HTR-8/SVneo (cell line): ENCODE results near the gene PPP3CB.
"Not testable (repeated sequence)": the region's sequence is repeated elsewhere in the genome, so short reads cannot be mapped to it uniquely, and the experiment has no call there.

Experiments
- DNase-seq: peaks from one replicate; pipeline ENCODE4 v3.0.0; 2011; ENCODE audit warnings: low spot score, mixed read lengths; ENCODE audit not compliant: insufficient read length
- FAIRE-seq: peaks from 2 replicates; lab custom pipeline; 2011; peaks lifted over from hg19 to GRCh38; lab: Jason Lieb, UNC

The PPP3CB gene

DNA sequence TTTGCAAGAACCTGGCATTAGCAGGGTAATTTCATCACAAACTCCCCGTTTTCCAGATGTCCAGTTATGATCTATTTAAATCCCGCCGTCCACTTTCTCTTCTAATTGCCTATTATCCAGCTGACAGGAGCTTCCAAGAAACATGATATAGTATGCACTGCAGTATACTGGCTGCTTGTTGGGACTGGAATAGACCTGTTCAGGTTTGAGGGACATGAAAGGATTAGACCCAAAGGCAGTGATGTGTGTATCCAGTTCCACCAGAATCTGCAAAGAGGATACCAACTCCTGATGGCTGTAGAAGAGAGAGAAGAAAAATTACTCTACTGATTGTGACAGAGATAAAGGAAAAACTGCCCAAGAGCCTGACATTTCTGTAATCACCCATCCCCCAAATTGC is 71.3 kb downstream of the PPP3CB start:
- DNase-seq (no peak), FAIRE-seq (no peak)

DNA sequence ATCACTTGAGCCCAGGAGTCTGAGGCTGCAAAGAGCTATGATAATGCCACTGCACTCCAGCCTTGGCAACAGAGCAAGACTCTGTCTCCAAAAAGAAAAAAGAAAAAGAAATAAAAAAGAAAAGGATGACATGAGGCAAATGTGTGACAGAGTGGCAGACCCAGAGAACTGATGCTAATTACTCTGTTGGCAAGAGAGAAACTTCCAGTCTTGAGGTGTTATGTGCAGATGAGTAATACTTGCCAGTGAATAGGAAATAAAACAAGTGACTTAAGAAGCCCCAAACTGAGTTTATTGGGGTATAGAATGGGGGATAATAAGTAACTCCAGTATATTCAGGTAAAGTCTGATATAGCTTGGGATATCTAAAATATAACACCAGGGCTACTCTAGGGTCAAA is 72.5 kb downstream of the PPP3CB start:
- DNase-seq (no peak), FAIRE-seq (no peak)

DNA sequence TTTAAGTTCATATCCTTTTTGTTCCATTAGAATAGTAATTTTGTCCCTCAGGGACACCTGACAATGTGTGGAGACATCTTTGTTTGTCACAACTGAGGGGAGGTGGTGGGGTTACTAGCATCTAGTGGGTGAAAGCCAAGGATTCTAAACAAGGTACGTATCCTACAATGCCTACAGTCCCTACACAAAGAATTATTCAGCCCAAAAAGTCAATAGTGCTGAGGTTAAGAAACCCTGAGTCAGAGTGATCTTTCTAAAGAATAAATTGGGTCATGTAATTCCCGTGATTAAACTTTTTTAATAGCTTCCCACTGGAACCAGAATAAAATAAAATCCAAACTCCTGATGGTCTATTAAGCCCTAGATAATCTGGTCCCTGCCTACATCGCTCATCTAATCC is 79.3 kb downstream of the PPP3CB start:
- FAIRE-seq: no peak

DNA sequence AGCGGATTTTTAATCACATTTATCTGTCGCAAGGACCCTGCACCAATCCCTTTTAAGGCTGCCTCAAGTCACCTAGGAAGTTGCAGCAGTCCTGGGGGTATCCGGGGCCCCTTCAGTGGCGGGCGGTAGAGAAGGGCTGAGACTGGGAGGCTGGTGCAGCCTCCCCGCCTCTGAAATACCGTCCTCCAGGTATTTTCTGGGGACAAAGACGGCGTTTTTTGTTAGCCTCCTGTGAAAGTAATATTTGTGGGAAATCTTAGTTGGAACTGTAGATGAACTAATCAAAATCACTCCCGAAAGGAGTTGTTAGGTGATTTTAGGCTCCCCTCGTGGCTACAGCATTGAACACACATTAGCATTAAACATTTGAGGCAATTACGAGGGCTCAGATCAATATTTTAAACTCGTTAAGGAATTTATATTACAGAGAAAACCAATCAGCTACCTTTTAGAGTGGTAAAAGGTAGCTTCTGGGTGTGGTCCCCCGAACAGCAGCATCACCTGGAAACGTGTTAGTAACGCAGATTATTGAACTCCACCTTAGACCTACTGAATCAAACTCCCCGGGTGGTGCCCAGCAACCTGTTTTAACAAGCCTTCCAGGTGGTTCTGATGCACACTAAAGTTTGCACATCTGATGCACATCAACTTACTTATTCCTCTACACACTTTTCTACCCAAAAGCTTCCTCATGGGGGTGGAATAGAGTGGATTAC is 81.4 kb downstream of the PPP3CB start:
- no peak for DNase-seq
- no peak for FAIRE-seq

More for the DNA sequence above, 79.3 kb downstream of the PPP3CB start:
- DNase-seq: no peak

DNA sequence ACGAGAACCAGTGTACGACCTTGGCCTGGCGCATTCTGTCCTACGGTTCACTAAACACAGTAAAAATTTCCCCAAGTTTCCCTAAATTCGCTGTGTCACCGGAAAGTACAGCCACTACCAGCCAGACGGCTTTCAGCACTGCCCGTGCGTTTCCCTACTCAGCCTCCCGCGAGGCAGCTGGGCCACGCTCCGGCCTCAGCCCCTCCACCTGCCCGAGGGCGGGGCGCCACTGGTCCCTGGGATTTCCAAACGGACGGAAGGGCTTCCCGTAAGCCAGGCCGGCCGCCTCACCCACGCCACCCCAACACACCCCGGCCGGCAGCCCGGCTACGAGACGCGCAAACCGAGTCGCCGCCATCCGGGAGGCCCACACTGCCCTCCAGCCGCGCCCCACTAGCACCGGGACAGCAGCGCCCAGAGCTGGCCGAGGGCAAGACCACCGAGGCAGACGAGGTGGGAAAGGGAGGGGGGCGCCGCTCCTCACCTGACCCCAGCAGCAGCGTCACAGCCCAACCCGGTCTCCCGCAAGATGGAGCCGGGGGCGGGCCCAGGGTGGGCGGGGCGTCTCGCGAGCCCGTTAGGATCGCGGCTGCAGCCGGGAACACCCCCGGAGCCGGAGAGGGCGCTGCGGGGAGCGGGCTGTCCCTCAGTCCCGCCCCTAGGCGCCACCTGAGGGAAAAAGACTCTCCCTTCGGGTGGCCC is 82.1 kb downstream of the PPP3CB start, which contains the start of gene ANXA7:
TSS of gene ANXA7 (minus strand) at position 531 of the 702 bp plus-strand sequence. CDS start 13,202 bp downstream, outside the sequence.
- no peak for FAIRE-seq

DNA sequence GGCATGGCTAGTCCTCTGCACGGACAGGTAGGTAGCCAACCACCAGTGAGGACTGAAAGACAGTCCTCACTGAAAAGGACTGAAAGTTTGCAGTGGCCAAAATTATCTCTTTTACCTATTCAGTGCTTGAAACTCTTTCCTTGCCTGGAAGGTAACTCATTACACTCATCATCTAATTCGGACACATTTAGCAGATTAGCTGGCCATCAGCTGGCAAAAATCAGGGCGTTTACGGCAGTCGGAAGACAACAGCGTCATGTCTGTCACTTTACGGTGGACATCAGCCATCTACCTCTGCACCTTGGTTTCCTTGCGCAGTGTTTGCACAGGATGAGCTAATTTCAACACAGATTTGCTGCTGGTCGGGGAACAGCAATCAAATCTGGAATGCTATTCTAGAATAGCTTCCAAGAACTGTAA is 82.7 kb downstream of the PPP3CB start:
- no peak for FAIRE-seq

More for the DNA sequence above, 82.1 kb downstream of the PPP3CB start, which contains the start of gene ANXA7:
- peak; percentile 97 for DNase-seq

DNA sequence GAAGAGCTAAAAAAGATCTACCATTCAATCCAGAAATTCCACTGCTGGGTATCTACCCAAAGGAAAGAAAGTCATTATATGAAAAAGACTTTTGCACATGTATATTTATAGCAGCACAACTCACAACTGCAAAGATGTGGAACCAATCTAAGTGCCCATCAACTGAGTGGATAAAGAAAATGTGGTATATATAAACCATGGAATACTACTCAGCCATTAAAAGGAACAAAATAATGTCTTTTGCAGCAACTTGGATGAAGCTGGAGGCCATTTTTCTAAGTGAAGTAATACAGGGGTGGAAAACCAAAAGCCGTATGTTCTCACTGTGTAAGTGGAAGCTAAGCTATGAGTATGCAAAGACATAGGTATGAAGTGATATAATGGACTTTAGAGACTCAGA is 84.9 kb downstream of the PPP3CB start:
- FAIRE-seq (no peak), DNase-seq (no peak)

More for the DNA sequence above, 82.7 kb downstream of the PPP3CB start:
- peak; percentile 51 for DNase-seq

DNA sequence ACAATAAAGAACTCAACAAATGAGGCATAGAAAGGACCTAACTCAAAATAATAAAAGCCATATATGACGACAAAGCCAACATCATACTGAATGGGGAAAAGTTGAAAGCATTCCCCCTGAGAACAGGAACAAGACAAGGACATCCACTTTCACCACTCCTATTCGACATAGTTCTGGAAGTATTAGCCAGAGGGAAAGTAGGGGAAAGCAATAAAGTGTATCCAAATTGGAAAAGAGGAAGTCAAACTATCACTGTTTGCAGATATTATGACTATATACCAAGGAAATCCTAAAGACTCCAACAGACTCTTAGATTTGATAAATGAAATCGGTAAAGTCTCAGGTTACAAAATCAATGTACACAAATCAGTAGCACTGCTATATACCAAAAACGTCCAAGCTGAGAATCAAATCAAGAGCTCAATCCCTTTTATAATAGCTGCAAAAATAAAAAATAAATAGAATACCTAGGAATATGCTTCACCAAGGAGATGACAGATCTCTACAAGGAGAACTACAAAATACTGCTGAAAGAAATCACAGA is 86.8 kb downstream of the PPP3CB start:
- DNase-seq: no peak
- FAIRE-seq: no peak

DNA sequence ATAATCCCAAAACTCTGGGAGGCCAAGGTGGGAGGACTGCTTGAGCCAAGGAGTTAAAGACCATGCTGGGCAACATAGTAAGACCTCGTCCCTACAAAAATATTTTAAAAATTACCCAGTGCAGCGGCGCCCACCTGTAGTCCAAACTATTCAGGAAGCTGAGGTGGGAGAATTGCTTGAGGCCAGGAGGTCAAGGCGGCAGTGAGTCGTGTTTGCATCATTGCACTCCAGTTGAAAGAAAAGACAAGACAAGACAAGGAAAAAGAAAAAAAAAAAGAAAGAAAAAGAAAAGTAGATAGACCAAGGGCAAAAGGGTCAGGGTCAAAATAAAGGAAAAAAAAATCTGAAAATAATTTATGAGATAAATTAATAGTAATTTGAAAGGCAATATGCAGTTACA is 87.8 kb downstream of the PPP3CB start:
- no peak for DNase-seq
- FAIRE-seq: no peak

DNA sequence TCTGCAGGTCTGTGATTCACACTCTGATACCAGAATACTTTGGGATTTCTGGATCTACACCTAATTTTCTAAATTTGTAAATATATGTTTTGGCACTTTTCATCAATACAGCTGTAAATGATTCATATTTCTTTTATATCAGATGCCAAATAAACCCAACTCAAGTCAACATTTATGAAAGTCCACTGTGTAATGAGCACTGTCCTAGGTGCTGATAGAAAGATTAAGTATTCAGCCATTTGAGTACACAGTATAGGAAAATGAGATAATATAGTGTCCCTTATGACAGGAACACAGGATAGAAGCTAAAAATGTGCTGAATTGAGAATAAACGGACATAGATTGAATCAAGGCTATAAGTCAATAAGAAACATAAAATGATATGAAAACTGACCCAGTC is 88.3 kb downstream of the PPP3CB start:
- FAIRE-seq (no peak), DNase-seq (no peak)

DNA sequence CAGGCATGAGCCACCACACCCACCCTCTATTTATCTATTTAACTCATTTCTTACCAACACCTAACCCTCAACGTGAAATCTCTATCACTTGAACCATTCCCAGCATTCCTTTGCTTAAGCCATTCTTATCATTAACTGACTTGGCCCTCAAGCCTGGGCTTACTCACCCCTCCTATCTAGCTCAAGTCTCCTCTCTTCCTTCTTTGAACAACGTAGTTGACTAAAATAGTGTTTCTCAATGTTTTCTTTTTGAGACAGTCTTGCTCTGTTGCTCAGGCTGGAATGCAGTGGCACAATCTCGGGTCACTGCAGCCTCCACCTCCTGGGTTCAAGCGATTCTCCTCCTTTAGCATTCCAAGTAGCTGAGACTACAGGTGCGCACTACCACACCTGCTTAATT is 89.0 kb downstream of the PPP3CB start:
- FAIRE-seq: peak; percentile 9
- DNase-seq: no peak

DNA sequence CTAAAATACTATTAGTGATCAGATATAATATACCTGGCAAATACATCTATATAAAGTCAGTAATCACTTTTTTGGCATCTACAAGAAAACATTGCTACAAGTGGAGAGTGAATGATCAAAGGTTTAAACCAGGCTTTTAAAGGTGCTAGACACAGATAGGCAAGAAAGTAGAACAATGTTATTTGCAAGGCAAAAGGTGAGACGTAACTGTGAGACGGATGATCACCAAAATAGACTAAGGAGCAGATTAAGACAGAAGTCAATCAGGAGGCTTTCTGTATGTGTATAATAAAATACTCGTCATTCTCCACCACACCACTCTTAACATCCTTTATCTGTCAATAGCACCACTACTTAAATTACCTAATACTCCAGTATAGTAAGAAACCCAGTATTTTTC is 90.3 kb downstream of the PPP3CB start:
- FAIRE-seq (no peak), DNase-seq (no peak)

DNA sequence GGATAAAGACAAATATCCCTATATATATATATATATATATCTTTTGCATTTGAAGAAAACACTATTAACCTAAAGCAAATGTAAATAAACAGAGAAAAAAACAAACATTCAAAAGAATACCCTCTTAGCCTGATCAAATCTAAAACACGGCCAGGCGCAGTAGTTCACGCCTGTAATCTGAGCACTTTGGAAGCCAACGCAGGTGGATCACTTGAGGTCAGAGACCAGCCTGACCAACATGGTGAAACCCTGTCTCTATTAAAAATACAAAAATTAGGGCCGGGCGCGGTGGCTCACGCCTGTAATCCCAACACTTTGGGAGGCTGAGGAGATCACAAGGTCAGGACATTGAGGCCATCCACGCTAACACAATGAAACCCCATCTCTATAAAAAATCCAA is 91.1 kb downstream of the PPP3CB start:
- FAIRE-seq (no peak), DNase-seq (no peak)

DNA sequence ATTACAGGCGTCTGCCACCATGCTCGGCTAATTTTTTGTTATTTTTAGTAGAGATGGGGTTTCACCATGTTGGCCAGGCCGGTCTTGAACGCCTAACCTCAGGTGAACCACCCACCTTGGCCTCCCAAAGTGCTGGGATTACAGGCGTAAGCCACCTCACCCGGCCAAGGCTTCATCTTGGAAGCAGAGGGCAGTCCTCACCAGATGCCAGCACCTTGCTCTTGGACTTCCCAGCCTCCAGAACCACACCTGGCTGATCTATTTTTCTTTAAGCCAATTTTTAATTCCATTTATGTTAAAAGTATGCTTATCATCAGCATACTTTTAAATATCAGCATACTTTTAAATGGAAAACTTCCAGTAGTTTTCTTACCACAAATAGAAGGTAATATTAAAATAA is 94.2 kb downstream of the PPP3CB start:
- FAIRE-seq: no peak
- no peak for DNase-seq

DNA sequence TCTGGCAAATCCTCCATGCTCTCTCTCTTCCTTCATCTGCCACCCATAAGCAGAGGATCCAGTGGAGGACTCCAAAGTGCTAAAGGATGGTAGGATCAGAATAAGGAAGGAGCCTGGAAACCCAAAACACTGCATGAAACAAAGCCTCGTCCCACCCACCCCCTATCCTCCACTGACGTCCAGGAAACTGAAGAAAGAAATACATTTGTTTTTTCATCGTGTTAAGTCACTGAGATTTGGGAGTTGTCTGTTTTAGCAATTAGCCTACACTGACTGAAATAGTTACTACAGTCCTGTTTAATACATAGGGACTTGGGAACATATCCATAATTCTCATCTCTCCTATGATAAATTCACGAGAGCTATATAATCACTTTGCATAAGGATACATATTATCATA is 96.8 kb downstream of the PPP3CB start:
- FAIRE-seq: no peak
- DNase-seq: no peak

DNA sequence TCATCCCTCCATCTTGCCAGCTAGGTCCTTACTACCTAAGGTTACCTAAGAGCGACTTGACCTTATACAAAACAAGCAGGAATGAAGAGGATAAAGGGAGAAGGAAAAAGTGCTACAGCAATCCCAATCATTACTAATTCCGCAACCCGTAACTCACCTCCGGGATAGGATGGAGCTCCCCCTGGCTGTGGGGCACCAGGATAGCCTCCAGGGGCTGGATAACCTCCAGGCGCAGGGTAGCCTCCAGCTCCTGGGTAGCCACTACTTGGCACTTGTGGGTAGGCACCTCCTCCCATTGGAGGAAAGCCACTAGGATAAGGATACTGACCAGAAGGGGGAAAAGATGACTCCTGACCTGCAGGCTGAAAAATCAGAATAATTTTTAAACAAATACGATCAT is 97.8 kb downstream of the PPP3CB start:
- no peak for DNase-seq
- no peak for FAIRE-seq

DNA sequence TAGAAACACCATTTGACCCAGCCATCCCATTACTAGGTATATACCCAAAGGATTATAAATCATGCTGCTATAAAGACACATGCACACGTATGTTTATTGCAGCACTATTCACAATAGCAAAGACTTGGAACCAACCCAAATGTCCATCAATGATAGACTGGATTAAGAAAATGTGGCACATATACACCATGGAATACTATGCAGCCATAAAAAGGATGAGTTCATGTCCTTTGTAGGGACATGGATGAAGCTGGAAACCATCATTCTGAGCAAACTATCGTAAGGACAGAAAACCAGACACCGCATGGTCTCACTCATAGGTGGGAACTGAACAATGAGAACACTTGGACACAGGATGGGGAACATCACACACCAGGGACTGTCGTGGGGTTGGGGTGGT is 101.5 kb downstream of the PPP3CB start:
- FAIRE-seq, DNase-seq: not testable (repeated sequence)

DNA sequence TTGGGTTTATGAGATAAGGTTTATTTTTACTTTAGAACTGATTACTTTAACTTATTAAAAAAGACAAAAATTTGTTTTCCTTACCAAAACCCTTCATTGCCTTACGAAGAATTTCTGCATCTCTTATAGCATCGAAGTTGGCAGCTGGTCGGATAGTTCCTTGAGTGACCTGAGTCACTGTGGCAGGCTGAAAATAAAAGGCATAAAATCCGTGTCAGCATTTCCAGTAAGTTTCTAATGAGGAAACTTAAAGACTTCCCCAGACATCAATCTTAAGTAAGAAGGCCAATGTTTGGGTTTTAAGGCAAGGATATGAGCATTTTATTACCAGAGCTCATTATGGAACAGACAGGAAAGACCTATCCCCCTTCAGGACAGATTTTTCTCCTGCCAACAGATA is 107.6 kb downstream of the PPP3CB start:
- no peak for FAIRE-seq

DNA sequence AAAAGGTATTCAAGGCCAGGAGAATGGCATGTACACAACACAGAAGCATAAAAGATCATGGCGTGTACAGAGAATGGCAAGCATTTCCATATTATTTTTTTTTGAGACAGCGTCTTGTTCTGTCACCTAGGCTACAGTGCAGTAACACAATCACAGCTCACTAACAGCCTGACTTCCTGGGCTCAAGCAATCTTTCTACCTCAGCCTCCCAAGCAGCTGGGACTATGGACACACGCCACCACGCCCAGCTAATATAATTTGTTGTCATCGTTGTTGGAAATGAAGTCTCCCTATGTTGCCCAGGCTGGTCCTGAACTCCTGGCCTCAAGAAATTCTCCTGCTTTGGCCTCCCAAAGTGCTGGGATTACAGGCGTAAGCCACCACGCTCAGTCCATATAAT is 109.2 kb downstream of the PPP3CB start:
- FAIRE-seq: no peak

More for the DNA sequence above, 107.6 kb downstream of the PPP3CB start:
- no peak for DNase-seq

More for the DNA sequence above, 109.2 kb downstream of the PPP3CB start:
- no peak for DNase-seq
